Neural progenitor cell (in vitro differentiated cells): Measurements from ENCODE around the gene SPAG7.

ENCODE experiments used
- EZH2 ChIP-seq: fragments of 200-600 bp; sonication (generic); IDR thresholded peaks from 2 replicates; pipeline ENCODE4 v1.6.1; 2017; ENCODE audit warnings: antibody characterized with exemption, mild to moderate bottlenecking, moderate library complexity
- TF ChIP-seq, protein P1 (sequence below): fragments of 200-600 bp; sonication (generic); IDR thresholded peaks from 2 replicates; pipeline ENCODE4 v1.5.1; 2017; ENCODE audit warnings: antibody characterized with exemption, mild to moderate bottlenecking

DNA sequence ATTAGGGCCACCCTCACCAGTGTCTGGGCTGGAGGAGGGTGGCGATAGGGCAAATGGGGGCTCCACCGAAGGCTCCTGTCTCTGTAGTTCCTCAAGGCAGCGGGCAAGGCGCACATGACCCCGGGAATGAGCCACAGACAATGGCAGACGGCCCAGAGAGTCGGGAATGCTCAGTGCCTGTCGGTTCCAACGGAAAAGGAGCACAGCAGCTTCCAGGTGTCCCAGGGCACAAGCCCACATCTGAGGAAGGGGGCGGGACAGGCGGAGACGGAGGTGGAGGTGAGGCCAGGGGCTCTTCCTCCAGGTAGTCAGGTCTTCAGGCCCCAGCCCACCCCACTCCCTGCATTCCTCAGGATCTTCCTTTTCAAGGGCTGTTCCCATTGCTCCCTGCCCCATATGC, 5.1 kb upstream of the SPAG7 start:
- TF ChIP-seq, protein P1, sequence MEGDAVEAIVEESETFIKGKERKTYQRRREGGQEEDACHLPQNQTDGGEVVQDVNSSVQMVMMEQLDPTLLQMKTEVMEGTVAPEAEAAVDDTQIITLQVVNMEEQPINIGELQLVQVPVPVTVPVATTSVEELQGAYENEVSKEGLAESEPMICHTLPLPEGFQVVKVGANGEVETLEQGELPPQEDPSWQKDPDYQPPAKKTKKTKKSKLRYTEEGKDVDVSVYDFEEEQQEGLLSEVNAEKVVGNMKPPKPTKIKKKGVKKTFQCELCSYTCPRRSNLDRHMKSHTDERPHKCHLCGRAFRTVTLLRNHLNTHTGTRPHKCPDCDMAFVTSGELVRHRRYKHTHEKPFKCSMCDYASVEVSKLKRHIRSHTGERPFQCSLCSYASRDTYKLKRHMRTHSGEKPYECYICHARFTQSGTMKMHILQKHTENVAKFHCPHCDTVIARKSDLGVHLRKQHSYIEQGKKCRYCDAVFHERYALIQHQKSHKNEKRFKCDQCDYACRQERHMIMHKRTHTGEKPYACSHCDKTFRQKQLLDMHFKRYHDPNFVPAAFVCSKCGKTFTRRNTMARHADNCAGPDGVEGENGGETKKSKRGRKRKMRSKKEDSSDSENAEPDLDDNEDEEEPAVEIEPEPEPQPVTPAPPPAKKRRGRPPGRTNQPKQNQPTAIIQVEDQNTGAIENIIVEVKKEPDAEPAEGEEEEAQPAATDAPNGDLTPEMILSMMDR = no peak
- no peak for TF ChIP-seq EZH2
